HG03457 (cell line): ENCODE results near the gene UBE2I.

Experiments used
- ATAC-seq: cut with Tn5 transposase; IDR thresholded peaks from one replicate; pipeline ENCODE4 v1.9.1; 2021; ENCODE audit warnings: moderate number of reproducible peaks; ENCODE audit not compliant: unreplicated experiment

The UBE2I gene

GRCh38 chr16:1355591-1355990 is 46.2 kb downstream of the UBE2I start:
- ATAC-seq: no peak

- ATAC-seq: no peak
Observed at GRCh38 chr16:1356061-1356900, 46.8 kb downstream of the UBE2I start.

GRCh38 chr16:1357906-1358566 is 48.6 kb downstream of the UBE2I start:
- ATAC-seq: no peak

- ATAC-seq: no peak
Observed at GRCh38 chr16:1361685-1362360, 52.4 kb downstream of the UBE2I start.

GRCh38 chr16:1362807-1363206 is 53.4 kb downstream of the UBE2I start:
- ATAC-seq: no peak

- no peak for ATAC-seq
Observed at GRCh38 chr16:1363501-1364041, 54.1 kb downstream of the UBE2I start.

- no peak for ATAC-seq
Observed at GRCh38 chr16:1364510-1364909, 55.1 kb downstream of the UBE2I start.

GRCh38 chr16:1366060-1366711 is 56.8 kb downstream of the UBE2I start:
- ATAC-seq: no peak

GRCh38 chr16:1366712-1367299 is 57.4 kb downstream of the UBE2I start:
- no peak for ATAC-seq

- no peak for ATAC-seq
Observed at GRCh38 chr16:1367486-1368174, 58.2 kb downstream of the UBE2I start.

- ATAC-seq: no peak
Observed at GRCh38 chr16:1371054-1371978, 61.9 kb downstream of the UBE2I start.

GRCh38 chr16:1372292-1372950 is 63.0 kb downstream of the UBE2I start:
- ATAC-seq: no peak

GRCh38 chr16:1374418-1375297 is 65.2 kb downstream of the UBE2I start:
- ATAC-seq: no peak

- no peak for ATAC-seq
Observed at GRCh38 chr16:1375298-1375640, 65.8 kb downstream of the UBE2I start.

- no peak for ATAC-seq
Observed at GRCh38 chr16:1375741-1376410, 66.4 kb downstream of the UBE2I start.
